K562 (cell line): ENCODE results near the gene WNT7B. TPM values are rescaled to one million over a fixed set of nuclear protein-coding genes. Genes with fewer than 3 reads are reported as not detected.

Source experiments
- ATAC-seq: fragments of 200-7000 bp; cut with Tn5 transposase; 3 replicates; pipeline ENCODE4 v1.9.1; 2020; ENCODE audit warnings: moderate library complexity
- BruUV-seq: library from RNA; stranded (reverse); fragments of 400-500 nt; replicated peaks from 2 replicates; lab custom pipeline; 2021; lab: Mats Ljungman, UMichigan
- CTCF ChIA-PET: fragments of 300-600 bp; formaldehyde crosslinking; extraction: SDS; loops from one replicate; lab custom pipeline; 2021; ENCODE audit warnings: low intra/inter-chr PET ratio; lab: Yijun Ruan, JAX
- POLR2A ChIA-PET: fragments of 300-600, 350-650 bp; sonication (Branson Sonifier 250); formaldehyde crosslinking; extraction: SDS; loops from one replicate; lab custom pipeline; 2021; ENCODE audit warnings: antibody characterized with exemption, inconsistent platforms; lab: Yijun Ruan, JAX
- DNase-seq, 4 experiments: peaks; one replicate each; pipeline versions ENCODE4 v3.0.0 to v3.0.0-alpha.2; 2011 to 2018; ENCODE audit warnings: low spot score in 3 of 4, mixed read lengths in 3 of 4; ENCODE audit errors: extremely low read depth in 1 of 4
- FAIRE-seq: peaks from 2 replicates; lab custom pipeline; 2011; peaks lifted over from hg19 to GRCh38; lab: Jason Lieb, UNC
- H2AFZ ChIP-seq: 2 replicates; pipeline ENCODE4 v1.6.0; 2011; ENCODE audit warnings: low read depth, low read length, control low read depth, inconsistent platforms
- H3K27ac ChIP-seq: fragments of 200-600 bp; 3 replicates; pipeline ENCODE4 v1.8.0; 2011; ENCODE audit warnings: low read depth, mild to moderate bottlenecking, control low read depth, inconsistent platforms, low read length, moderate library complexity, mixed read lengths; ENCODE audit errors: extremely low read depth
- H3K27me3 ChIP-seq, 2 experiments: fragments of 300-600 bp in 1 of 2; 2 replicates in 1 of 2; 3 replicates in 1 of 2; pipeline versions ENCODE4 v1.6.0 to v1.8.0; 2011; ENCODE audit warnings: inconsistent platforms in 2 of 2, low read length in 2 of 2, mild to moderate bottlenecking in 1 of 2, mixed read lengths in 1 of 2, moderate library complexity in 1 of 2; ENCODE audit not compliant: control insufficient read depth in 2 of 2, insufficient read depth in 2 of 2
- H3K36me3 ChIP-seq: fragments of 300-600 bp; 3 replicates; pipeline ENCODE4 v1.8.0; 2011; ENCODE audit warnings: mild to moderate bottlenecking, low read length, inconsistent platforms; ENCODE audit not compliant: control insufficient read depth, insufficient read depth
- H3K4me1 ChIP-seq, 2 experiments: fragments of 200-600 bp in 1 of 2; replicated peaks in 1 of 2; 2 replicates in 1 of 2; 3 replicates in 1 of 2; pipeline versions ENCODE4 v1.5.1 to v1.8.0; 2011; ENCODE audit warnings: inconsistent platforms in 2 of 2, low read length in 2 of 2, mild to moderate bottlenecking in 1 of 2, mixed read lengths in 1 of 2, moderate library complexity in 1 of 2; ENCODE audit not compliant: control insufficient read depth in 2 of 2, insufficient read depth in 2 of 2
- H3K4me2 ChIP-seq: 2 replicates; pipeline ENCODE4 v1.6.1; 2011; ENCODE audit warnings: low read length, control low read depth, inconsistent platforms, mixed read lengths; ENCODE audit not compliant: insufficient read depth
- H3K4me3 ChIP-seq: fragments of 200-600 bp; sonication (generic), shearing (Covaris generic); 2 replicates; pipeline ENCODE4 v1.5.1; 2016; ENCODE audit warnings: control low read depth, inconsistent platforms
- H3K79me2 ChIP-seq: fragments of 200-600 bp; 3 replicates; pipeline ENCODE4 v1.8.0; 2011; ENCODE audit warnings: low read length, inconsistent platforms; ENCODE audit not compliant: control insufficient read depth, insufficient read depth
- H3K9ac ChIP-seq, 2 experiments: 2 replicates each; pipeline versions ENCODE4 v1.6.0 to v1.6.1; 2011; ENCODE audit warnings: low read depth in 2 of 2, low read length in 2 of 2, control low read depth in 1 of 2, inconsistent platforms in 1 of 2, mild to moderate bottlenecking in 1 of 2, mixed read lengths in 1 of 2; ENCODE audit not compliant: insufficient read depth in 1 of 2
- H3K9me1 ChIP-seq: one replicate; pipeline ENCODE4 v1.6.0; 2011; ENCODE audit warnings: inconsistent platforms, mild to moderate bottlenecking, low read length, moderate library complexity; ENCODE audit not compliant: control insufficient read depth, insufficient read depth
- H3K9me3 ChIP-seq: replicated peaks from 2 replicates; pipeline ENCODE4 v1.5.1; 2011; ENCODE audit warnings: low read depth, low read length, inconsistent platforms; ENCODE audit not compliant: control insufficient read depth, insufficient read depth
- H4K20me1 ChIP-seq: replicated peaks from 2 replicates; pipeline ENCODE4 v1.6.1; 2011; ENCODE audit warnings: low read length, inconsistent platforms, mixed read lengths; ENCODE audit not compliant: control insufficient read depth, insufficient read depth
- AFF1 ChIP-seq, 2 experiments: fragments of 450-650 bp; IDR thresholded peaks; 2 replicates each; pipeline ENCODE4 v1.6.1; 2018; ENCODE audit warnings: mild to moderate bottlenecking in 2 of 2, low read depth in 1 of 2; ENCODE audit not compliant: partially characterized antibody in 2 of 2
- CBFA2T3 ChIP-seq: fragments of 450-650 bp; IDR thresholded peaks from 2 replicates; pipeline ENCODE4 v1.6.1; 2017
- FOSL1 ChIP-seq: fragments of 200-800 bp; sonication (Bioruptor generic); conservative IDR thresholded peaks from 2 replicates; pipeline ENCODE4 v1.6.1; 2016; ENCODE audit warnings: missing genetic modification characterization, missing compliant biosample characterization
- KDM1A ChIP-seq, 2 experiments: fragments of 450-650 bp; IDR thresholded peaks; 2 replicates each; pipeline ENCODE4 v1.6.1; 2016; ENCODE audit warnings: mild to moderate bottlenecking in 2 of 2
- MAFG ChIP-seq: fragments of 450-650 bp; conservative IDR thresholded peaks from 2 replicates; pipeline ENCODE4 v1.6.1; 2016; ENCODE audit warnings: missing genetic modification characterization, missing compliant biosample characterization
- MAFK ChIP-seq: IDR thresholded peaks from 2 replicates; pipeline ENCODE4 v1.6.1; 2011; ENCODE audit warnings: low read length, improper control_type of control experiment
- NFE2 ChIP-seq: IDR thresholded peaks from 2 replicates; pipeline ENCODE4 v1.6.1; 2014; ENCODE audit warnings: antibody characterized with exemption, low read depth
- RCOR1 ChIP-seq, 2 experiments: IDR thresholded peaks; 2 replicates each; pipeline ENCODE4 v1.6.1; 2012; ENCODE audit warnings: low read depth in 2 of 2, low read length in 2 of 2, borderline replicate concordance in 1 of 2, improper control_type of control experiment in 1 of 2
- ZNF316 ChIP-seq: fragments of 450-650 bp; IDR thresholded peaks from 2 replicates; pipeline ENCODE4 v1.6.1; 2016
- ZNF551 ChIP-seq: fragments of 250-450 bp; sonication (Bioruptor Pico); IDR thresholded peaks from 2 replicates; pipeline ENCODE4 v1.5.0; 2021; ENCODE audit warnings: mild to moderate bottlenecking, moderate library complexity
- ZNF780A ChIP-seq: fragments of 250-450 bp; sonication (Bioruptor Pico); IDR thresholded peaks from 2 replicates; pipeline ENCODE4 v1.5.0; 2021; ENCODE audit warnings: mild to moderate bottlenecking
- WGBS: fragments of 100-300 bp; shearing (Covaris generic); methylation state at CpG from one replicate; pipeline ENCODE4 v1.1.6; 2016; ENCODE audit warnings: low coverage, mixed read lengths; ENCODE audit not compliant: insufficient coverage; ENCODE audit errors: missing lambda C conversion rate; 5-methylcytosine and 5-hydroxymethylcytosine counted together
- in situ Hi-C: fragments of 300-500 bp; cut with MboI; formaldehyde crosslinking; loops from 4 replicates; pipeline ENCODE4 v1.15.0; 2018; ENCODE audit warnings: inconsistent platforms, mixed read lengths
- intact Hi-C: fragments of 100-400 bp; cut with micrococcal nuclease; formaldehyde crosslinking; loops from 2 replicates; pipeline ENCODE4 v1.14.2; 2022
- polyA plus RNA-seq, 8 experiments: library from polyadenylated mRNA; depleted of rRNA in 4 of 8; stranded (reverse) in 5 of 8; unstranded in 3 of 8; fragments of >200 nt; fragmentation: Nextera tagmentation in 2 of 8; fragmentation: Illumina TruSeq in 1 of 8; extraction: Ambion mirVana in 2 of 8; extraction: Trizol in 1 of 8; gene quantifications; 2 replicates each; pipeline versions ENCODE4 v1.2.1 to v1.2.3, GENCODE V29; 2011 to 2014; ENCODE audit warnings: inconsistent platforms in 1 of 8, missing spikeins in 1 of 8
- total RNA-seq, 7 experiments: library from RNA; depleted of rRNA in 6 of 7; stranded (reverse); fragments of >200 nt in 6 of 7; fragmentation: Illumina TruSeq in 2 of 7; extraction: Trizol in 2 of 7; gene quantifications; 2 replicates each; pipeline versions ENCODE4 v1.2.1 to v1.2.3, GENCODE V29; 2011 to 2021; ENCODE audit warnings: low replicate concordance in 1 of 7
- TF ChIP-seq, protein P1 (sequence below), 2 experiments: fragments of 450-650 bp in 1 of 2; sonication (generic) in 1 of 2; formaldehyde crosslinking in 1 of 2; IDR thresholded peaks in 1 of 2; conservative IDR thresholded peaks in 1 of 2; 2 replicates each; pipeline versions ENCODE4 v1.6.1 to v1.8.1; 2016 to 2023; ENCODE audit warnings: mild to moderate bottlenecking in 2 of 2, moderate library complexity in 2 of 2, inconsistent platforms in 1 of 2, missing genetic modification reagents in 1 of 2

Gene WNT7B
- total and polyA plus RNA-seq, 9 of the 15 experiments (the other 6 are each of a cell fraction or from before 2014, with no cell fraction given) = not detected

DNA sequence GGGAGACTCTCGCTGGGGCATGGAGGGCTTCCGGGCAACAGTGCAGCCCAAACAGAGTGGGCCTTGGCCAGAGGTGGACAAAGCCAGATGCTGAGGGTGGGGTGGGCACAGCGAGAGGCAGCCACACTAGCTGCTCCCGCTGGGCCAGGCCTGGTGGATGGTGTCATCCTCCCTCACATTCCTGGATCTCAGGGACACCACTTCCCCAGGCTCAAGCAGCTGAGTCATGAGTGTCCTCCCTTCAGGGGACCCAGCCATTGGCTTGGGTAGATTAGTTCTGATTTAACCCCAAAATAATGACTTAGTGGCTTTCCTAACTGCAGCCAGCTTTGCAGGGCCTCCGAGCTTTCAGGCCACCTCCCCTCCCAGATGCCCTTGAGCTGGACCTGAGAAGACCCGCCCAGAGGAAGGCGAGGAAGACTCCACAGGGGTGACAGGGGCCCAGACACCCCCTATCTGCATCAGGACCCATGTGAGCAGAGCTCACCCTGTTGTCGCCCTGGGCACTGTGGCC lies 25.9 kb upstream of the WNT7B start:
- Histone ChIP-seq H3K9me1 (no peaks in the 10 kb centered on the region), H3K9me3 (no peaks in the 10 kb centered on the region), H3K79me2 (no peaks in the 10 kb centered on the region), H4K20me1 (no peaks in the 10 kb centered on the region), H3K9ac (no peak overlapping the region; a peak in 1 of 4 replicates), H3K36me3 (no peaks in the 10 kb centered on the region), H3K27me3 (peaks cover 0 to 18% of the 10 kb centered on the region in 2 experiments; a peak in 1 of 5 replicates), H3K4me3 (no peak overlapping the region), H3K4me1 (peaks cover 0 to 46% of the 10 kb centered on the region in 2 experiments; a peak in 2 of 5 replicates), H3K27ac (no peak overlapping the region), H3K4me2 (no peak overlapping the region), H2AFZ (no peak overlapping the region)
- POLR2A ChIA-PET = interaction anchor here (0.6 kb wide), 1 partner anchor 44 kb away, joined by 3 read pairs; no protein-coding TSS in a partner anchor
- FAIRE-seq = no peak
- in situ Hi-C loops = loop anchor here (25.0 kb wide), 1 partner anchor 309 kb away; no protein-coding TSS in a partner anchor
- TF ChIP-seq AFF1 (IDR thresholded peaks at IDR 0.05; ENCODE audit: low read depth in 1 of 2, partially characterized antibody in 2 of 2) (no peak), ZNF551 (CRISPR knock-in tag) (no peak), KDM1A (IDR thresholded peaks at IDR 0.05) (peak; percentile 51 to 61), RCOR1 (IDR thresholded peaks at IDR 0.05; ENCODE audit: borderline replicate concordance in 1 of 2, low read depth in 2 of 2, low read length in 2 of 2) (peak in 1 of 2 experiments; percentile 72; a peak in 1 of 4 replicates), MAFK (peak; percentile 31; the same call in 1 of the 2 replicates), CBFA2T3 (peak; percentile 28; the same call in 1 of the 2 replicates), NFE2 (peak; percentile 55; the same call in 1 of the 2 replicates), ZNF316 (0 out of 2 replicates have a peak, but pooled peaks have one; percentile 14), FOSL1 (0 out of 2 replicates have a peak, but pooled peaks have one; percentile 22), ZNF780A (CRISPR knock-in tag) (no peak), MAFG (tag) (0 out of 2 replicates have a peak, but pooled peaks have one; percentile 30)
- TF ChIP-seq, protein P1, sequence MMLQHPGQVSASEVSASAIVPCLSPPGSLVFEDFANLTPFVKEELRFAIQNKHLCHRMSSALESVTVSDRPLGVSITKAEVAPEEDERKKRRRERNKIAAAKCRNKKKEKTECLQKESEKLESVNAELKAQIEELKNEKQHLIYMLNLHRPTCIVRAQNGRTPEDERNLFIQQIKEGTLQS (IDR thresholded peaks at IDR 0.05) = peak; percentile 20; the same call in 1 of the 2 replicates
- TF ChIP-seq, protein P1 (CRISPR knock-in tag; conservative IDR thresholded peaks at IDR 0.05) = no peak
- WGBS = 10% methylated on average over 7 of the region's 8 CpGs
- intact Hi-C loops = no loop called here
- ATAC-seq = no peak
- no TSS peak for BruUV-seq
- DNase-seq = peak in 2 of 4 experiments; percentile 31 to 36
- CTCF ChIA-PET = no interaction called here
